Measurements from ENCODE around the gene KRTAP26-1. TPM values are rescaled to one million over a fixed set of nuclear protein-coding genes. Genes with fewer than 3 reads are reported as not detected.

KRTAP26-1 gene
- not detected for total RNA-seq

GRCh38 chr21:30320215-30320614 lies at the start of gene KRTAP26-1:
Gene KRTAP26-1 (minus strand): TSS chr21:30320315. CDS start chr21:30320035, 280 bp downstream.
- intact Hi-C loops (cut with DNase I), result no loop called here
- ATAC-seq, result no peak
- no peak for DNase-seq (ENCODE audit: low spot score)

GRCh38 chr21:30355906-30356305 lies 35.8 kb upstream of the KRTAP26-1 start:
- ATAC-seq (no peak), DNase-seq (ENCODE audit: low spot score) (no peak)
- intact Hi-C loops (cut with DNase I), result no loop called here

- ATAC-seq, result no peak
- DNase-seq (ENCODE audit: low spot score), result no peak
- intact Hi-C loops (cut with DNase I), result no loop called here
Measured at GRCh38 chr21:30354308-30355005, 34.3 kb upstream of the KRTAP26-1 start.

- no peak for ATAC-seq
- intact Hi-C loops (cut with DNase I), result no loop called here
- no peak for DNase-seq (ENCODE audit: low spot score)
Measured at GRCh38 chr21:30351534-30351933, 31.4 kb upstream of the KRTAP26-1 start.

- intact Hi-C loops (cut with DNase I), result no loop called here
- ATAC-seq, result peak; percentile 48
- no peak for DNase-seq (ENCODE audit: low spot score)
Measured at GRCh38 chr21:30349572-30349971, 29.5 kb upstream of the KRTAP26-1 start.

GRCh38 chr21:30348506-30348905 lies 28.4 kb upstream of the KRTAP26-1 start, which contains the start of gene KRTAP23-1:
Gene KRTAP23-1 (minus strand): TSS chr21:30348606. CDS start chr21:30348606, 0 bp downstream.
- intact Hi-C loops (cut with DNase I), result no loop called here
- ATAC-seq (no peak), DNase-seq (ENCODE audit: low spot score) (no peak)

- ATAC-seq, result no peak
- DNase-seq (ENCODE audit: low spot score), result no peak
- intact Hi-C loops (cut with DNase I), result no loop called here
Measured at GRCh38 chr21:30345014-30345413, 24.9 kb upstream of the KRTAP26-1 start.

- no peak for DNase-seq (ENCODE audit: low spot score)
- intact Hi-C loops (cut with DNase I), result no loop called here
- ATAC-seq, result no peak
Measured at GRCh38 chr21:30340714-30341573, 20.8 kb upstream of the KRTAP26-1 start.

GRCh38 chr21:30338717-30339116 lies 18.6 kb upstream of the KRTAP26-1 start:
- ATAC-seq (no peak), DNase-seq (ENCODE audit: low spot score) (no peak)
- intact Hi-C loops (cut with DNase I), result no loop called here

GRCh38 chr21:30337772-30338171 lies 17.7 kb upstream of the KRTAP26-1 start:
- intact Hi-C loops (cut with DNase I), result no loop called here
- DNase-seq (ENCODE audit: low spot score) (no peak), ATAC-seq (no peak)

GRCh38 chr21:30337276-30337744 lies 17.2 kb upstream of the KRTAP26-1 start, which contains the start of gene KRTAP27-1:
Gene KRTAP27-1 (minus strand): TSS chr21:30337694. CDS start chr21:30337668, 26 bp downstream.
- ATAC-seq, result no peak
- intact Hi-C loops (cut with DNase I), result no loop called here

GRCh38 chr21:30336596-30336995 lies 16.5 kb upstream of the KRTAP26-1 start:
- intact Hi-C loops (cut with DNase I), result no loop called here
- DNase-seq (ENCODE audit: low spot score) (no peak), ATAC-seq (no peak)

More at GRCh38 chr21:30337276-30337744, 17.2 kb upstream of the KRTAP26-1 start, which contains the start of gene KRTAP27-1:
- no peak for DNase-seq (ENCODE audit: low spot score)

GRCh38 chr21:30333736-30334135 lies 13.6 kb upstream of the KRTAP26-1 start:
- DNase-seq (ENCODE audit: low spot score) (no peak), ATAC-seq (no peak)
- intact Hi-C loops (cut with DNase I), result no loop called here

- no peak for ATAC-seq
- no peak for DNase-seq (ENCODE audit: low spot score)
- intact Hi-C loops (cut with DNase I), result no loop called here
Measured at GRCh38 chr21:30332681-30333080, 12.6 kb upstream of the KRTAP26-1 start.

GRCh38 chr21:30329203-30329875 lies 9.2 kb upstream of the KRTAP26-1 start:
- ATAC-seq (no peak), DNase-seq (ENCODE audit: low spot score) (no peak)
- intact Hi-C loops (cut with DNase I), result no loop called here

- intact Hi-C loops (cut with DNase I), result no loop called here
- DNase-seq (ENCODE audit: low spot score) (no peak), ATAC-seq (no peak)
Measured at GRCh38 chr21:30326390-30326789, 6.3 kb upstream of the KRTAP26-1 start.

GRCh38 chr21:30315701-30316100 lies 4.4 kb downstream of the KRTAP26-1 start:
- intact Hi-C loops (cut with DNase I), result no loop called here
- ATAC-seq (no peak), DNase-seq (ENCODE audit: low spot score) (no peak)

- intact Hi-C loops (cut with DNase I), result no loop called here
- DNase-seq (ENCODE audit: low spot score), result no peak
- ATAC-seq, result no peak
Measured at GRCh38 chr21:30306884-30307283, 13.2 kb downstream of the KRTAP26-1 start.

GRCh38 chr21:30305136-30305535 lies 15.0 kb downstream of the KRTAP26-1 start:
- DNase-seq (ENCODE audit: low spot score), result no peak
- intact Hi-C loops (cut with DNase I), result no loop called here
- no peak for ATAC-seq

Measured in sciatic nerve (tissue), 2 donors.